ENCODE results near the gene CACNA1S.

CACNA1S gene

GRCh38 chr1:201136355-201137023 is 24.3 kb upstream of the CACNA1S start:
- Histone ChIP-seq H2AFZ (ENCODE audit: low read depth, low read length, severe bottlenecking) (no peak overlapping the region), H3F3A (ENCODE audit: insufficient read depth) (no peaks in the 10 kb centered on the region), H3K27ac (ENCODE audit: low read depth, low read length) (no peak overlapping the region), H3K36me3 (ENCODE audit: low read length) (no peaks in the 10 kb centered on the region), H3K9ac (ENCODE audit: low read length) (no peak overlapping the region), H3K4me2 (ENCODE audit: low read depth, low read length, poor library complexity, severe bottlenecking) (no peak overlapping the region), H4K20me1 (ENCODE audit: low read depth, low read length) (no peaks in the 10 kb centered on the region), H3K9me2 (replicated peaks; ENCODE audit: insufficient read depth, low read length) (no peaks in the 10 kb centered on the region), H3K9me3 (ENCODE audit: insufficient read depth, low read length) (no peaks in the 10 kb centered on the region), H3K79me2 (ENCODE audit: insufficient read depth, low read length) (no peaks in the 10 kb centered on the region), H3K4me3 (ENCODE audit: insufficient read depth, low read length, poor library complexity, severe bottlenecking) (no peak overlapping the region), H3K27me3 (ENCODE audit: low read length) (no peaks in the 10 kb centered on the region)
- no peak for TF ChIP-seq CTCF (IDR thresholded peaks at IDR 0.05; ENCODE audit: insufficient read depth, low read length, poor library complexity, severe bottlenecking)
- no peak for TF ChIP-seq EZH2phosphoT487 (conservative IDR thresholded peaks at IDR 0.05; ENCODE audit: low read length)

- no peaks in the 10 kb centered on the region for H4K20me1 ChIP-seq (ENCODE audit: low read depth, low read length)
- no peaks in the 10 kb centered on the region for H3F3A ChIP-seq (ENCODE audit: insufficient read depth)
- no peaks in the 10 kb centered on the region for H3K9me3 ChIP-seq (ENCODE audit: insufficient read depth, low read length)
- H3K4me3 ChIP-seq (ENCODE audit: insufficient read depth, low read length, poor library complexity, severe bottlenecking), result no peak overlapping the region
- H3K79me2 ChIP-seq (ENCODE audit: insufficient read depth, low read length), result no peaks in the 10 kb centered on the region
- H3K27ac ChIP-seq (ENCODE audit: low read depth, low read length), result no peak overlapping the region
- H3K4me2 ChIP-seq (ENCODE audit: low read depth, low read length, poor library complexity, severe bottlenecking), result no peak overlapping the region
- H2AFZ ChIP-seq (ENCODE audit: low read depth, low read length, severe bottlenecking), result no peak overlapping the region
- no peaks in the 10 kb centered on the region for H3K9me2 ChIP-seq (replicated peaks; ENCODE audit: insufficient read depth, low read length)
- H3K9ac ChIP-seq (ENCODE audit: low read length), result no peak overlapping the region
- H3K36me3 ChIP-seq (ENCODE audit: low read length), result no peaks in the 10 kb centered on the region
- H3K27me3 ChIP-seq (ENCODE audit: low read length), result no peaks in the 10 kb centered on the region
- TF ChIP-seq CTCF (IDR thresholded peaks at IDR 0.05; ENCODE audit: insufficient read depth, low read length, poor library complexity, severe bottlenecking) (no peak), EZH2phosphoT487 (conservative IDR thresholded peaks at IDR 0.05; ENCODE audit: low read length) (no peak)
Observed at GRCh38 chr1:201134405-201134804, 22.2 kb upstream of the CACNA1S start.

- TF ChIP-seq EZH2phosphoT487 (conservative IDR thresholded peaks at IDR 0.05; ENCODE audit: low read length) (no peak), CTCF (IDR thresholded peaks at IDR 0.05; ENCODE audit: insufficient read depth, low read length, poor library complexity, severe bottlenecking) (no peak)
- Histone ChIP-seq H3K9me2 (replicated peaks; ENCODE audit: insufficient read depth, low read length) (no peaks in the 10 kb centered on the region), H3K4me2 (ENCODE audit: low read depth, low read length, poor library complexity, severe bottlenecking) (no peak overlapping the region), H4K20me1 (ENCODE audit: low read depth, low read length) (no peaks in the 10 kb centered on the region), H3K9me3 (ENCODE audit: insufficient read depth, low read length) (no peaks in the 10 kb centered on the region), H3K27ac (ENCODE audit: low read depth, low read length) (no peak overlapping the region), H3K9ac (ENCODE audit: low read length) (no peak overlapping the region), H3K4me3 (ENCODE audit: insufficient read depth, low read length, poor library complexity, severe bottlenecking) (no peak overlapping the region), H3F3A (ENCODE audit: insufficient read depth) (no peaks in the 10 kb centered on the region), H3K36me3 (ENCODE audit: low read length) (no peaks in the 10 kb centered on the region), H3K79me2 (ENCODE audit: insufficient read depth, low read length) (no peaks in the 10 kb centered on the region), H3K27me3 (ENCODE audit: low read length) (no peaks in the 10 kb centered on the region), H2AFZ (ENCODE audit: low read depth, low read length, severe bottlenecking) (no peak overlapping the region)
Observed at GRCh38 chr1:201131398-201131797, 19.2 kb upstream of the CACNA1S start.
